HepG2 (cell line): ENCODE results near the gene UBE2M. TPM values are rescaled to one million over a fixed set of nuclear protein-coding genes. Genes with fewer than 3 reads are reported as not detected.

Experiments
- CEBPZ ChIP-seq: IDR thresholded peaks from 2 replicates; pipeline ENCODE4 v1.6.1; 2012; ENCODE audit warnings: low read length, improper control_type of control experiment
- NCOA2 ChIP-seq: sonication (generic); formaldehyde crosslinking; IDR thresholded peaks from 2 replicates; pipeline ENCODE4 v1.8.0; 2022; ENCODE audit warnings: inconsistent platforms
- NKX3-1 ChIP-seq: sonication (generic); formaldehyde crosslinking; IDR thresholded peaks from 2 replicates; pipeline ENCODE4 v1.5.0; 2020; ENCODE audit warnings: missing genetic modification reagents
- RARA ChIP-seq: IDR thresholded peaks from 2 replicates; pipeline ENCODE4 v1.6.1; 2016; ENCODE audit warnings: missing genetic modification reagents, missing compliant biosample characterization
- RXRB ChIP-seq: IDR thresholded peaks from 2 replicates; pipeline ENCODE4 v1.6.1; 2016; ENCODE audit warnings: borderline replicate concordance, missing genetic modification reagents, missing compliant biosample characterization
- SIN3B ChIP-seq: fragments of 150-350 bp; IDR thresholded peaks from 2 replicates; pipeline ENCODE4 v1.6.1; 2014; ENCODE audit warnings: low read length
- SMC3 ChIP-seq: IDR thresholded peaks from 2 replicates; pipeline ENCODE4 v1.6.1; 2011; ENCODE audit warnings: low read length, improper control_type of control experiment
- TSC22D2 ChIP-seq: sonication (generic); formaldehyde crosslinking; IDR thresholded peaks from 2 replicates; pipeline ENCODE4 v1.5.1; 2020; ENCODE audit warnings: missing genetic modification reagents, mild to moderate bottlenecking, borderline replicate concordance
- U2AF1 ChIP-seq: fragments of 200-400 bp; formaldehyde crosslinking; optimal IDR thresholded peaks from 2 replicates; pipeline ENCODE3; 2017; ENCODE audit warnings: mild to moderate bottlenecking, low read depth, low read length
- YEATS4 ChIP-seq: sonication (generic); formaldehyde crosslinking; IDR thresholded peaks from 2 replicates; pipeline ENCODE4 v1.4.0; 2020; ENCODE audit warnings: missing genetic modification reagents, borderline replicate concordance
- ZBTB25 ChIP-seq: IDR thresholded peaks from 2 replicates; pipeline ENCODE4 v1.6.1; 2018; ENCODE audit warnings: missing genetic modification reagents
- ZFYVE20 ChIP-seq: sonication (generic); formaldehyde crosslinking; IDR thresholded peaks from 2 replicates; pipeline ENCODE4 v1.8.0; 2023; ENCODE audit warnings: low read depth, mild to moderate bottlenecking, moderate library complexity, missing genetic modification reagents, borderline replicate concordance
- ZMAT5 ChIP-seq: sonication (generic); formaldehyde crosslinking; IDR thresholded peaks from 2 replicates; pipeline ENCODE4 v1.5.0; 2020; ENCODE audit warnings: mild to moderate bottlenecking, low read depth, missing genetic modification reagents, borderline replicate concordance
- ZNF143 ChIP-seq: sonication (generic); formaldehyde crosslinking; IDR thresholded peaks from 2 replicates; pipeline ENCODE4 v1.4.0; 2020; ENCODE audit warnings: missing genetic modification reagents
- ZNF224 ChIP-seq: sonication (generic); formaldehyde crosslinking; IDR thresholded peaks from 2 replicates; pipeline ENCODE4 v1.5.0; 2020; ENCODE audit warnings: mild to moderate bottlenecking, missing genetic modification reagents
- ZNF263 ChIP-seq: sonication (generic); formaldehyde crosslinking; IDR thresholded peaks from 2 replicates; pipeline ENCODE4 v1.4.0; 2020; ENCODE audit warnings: missing genetic modification reagents
- ZNF317 ChIP-seq: sonication (generic); formaldehyde crosslinking; IDR thresholded peaks from 2 replicates; pipeline ENCODE4 v1.5.0; 2020; ENCODE audit warnings: mild to moderate bottlenecking, missing genetic modification reagents
- ZNF552 ChIP-seq: sonication (generic); formaldehyde crosslinking; IDR thresholded peaks from 2 replicates; pipeline ENCODE4 v1.9.0; 2022; ENCODE audit warnings: missing genetic modification reagents, mild to moderate bottlenecking, borderline replicate concordance
- ZNF572 ChIP-seq: sonication (generic); formaldehyde crosslinking; IDR thresholded peaks from 2 replicates; pipeline ENCODE4 v1.5.1; 2020; ENCODE audit warnings: mild to moderate bottlenecking, missing genetic modification reagents
- ZNF652 ChIP-seq: IDR thresholded peaks from 2 replicates; pipeline ENCODE4 v1.6.1; 2016; ENCODE audit warnings: low read depth, borderline replicate concordance
- ZNF766 ChIP-seq: sonication (generic); formaldehyde crosslinking; IDR thresholded peaks from 2 replicates; pipeline ENCODE4 v1.5.0; 2020; ENCODE audit warnings: missing genetic modification reagents, borderline replicate concordance
- ZNF775 ChIP-seq: sonication (generic); formaldehyde crosslinking; IDR thresholded peaks from 2 replicates; pipeline ENCODE4 v1.4.0; 2020; ENCODE audit warnings: missing genetic modification reagents, mild to moderate bottlenecking, moderate library complexity, borderline replicate concordance
- polyA plus RNA-seq, 8 experiments: library from polyadenylated mRNA; depleted of rRNA in 3 of 8; stranded (reverse) in 7 of 8; unstranded in 1 of 8; fragments of >200 nt; fragmentation: Illumina TruSeq in 4 of 8; extraction: Trizol in 4 of 8; gene quantifications; 2 replicates each; pipeline versions ENCODE4 v1.2.1 to v1.2.3, GENCODE V29; 2011 to 2016; ENCODE audit warnings: low read depth in 4 of 8, missing spikeins in 1 of 8, mixed read lengths in 1 of 8; ENCODE audit not compliant: insufficient read depth in 1 of 8
- total RNA-seq, 5 experiments: library from RNA; depleted of rRNA; stranded (reverse); fragments of >200 nt; fragmentation: Illumina TruSeq; extraction: Trizol; gene quantifications; 2 replicates each; pipeline ENCODE4 v1.2.3, GENCODE V29; 2016; ENCODE audit warnings: low read depth in 1 of 5

UBE2M gene
- total and polyA plus RNA-seq, 2 of the 13 experiments (the other 11 are each of a cell fraction or from before 2014, with no cell fraction given), result 36.2 to 50.3 TPM

- TF ChIP-seq ZMAT5 (CRISPR knock-in tag) (no peak), ZNF552 (CRISPR knock-in tag) (no peak; the same call in 1 of the 2 replicates), NKX3-1 (CRISPR knock-in tag) (no peak; the same call in 1 of the 2 replicates), ZNF143 (no peak; the same call in 1 of the 2 replicates), ZNF572 (peak; percentile 89; the same call in 1 of the 2 replicates), ZNF224 (peak; percentile 70; the same call in 1 of the 2 replicates), SMC3 (no peak), RXRB (CRISPR knock-in tag) (no peak), YEATS4 (CRISPR knock-in tag) (no peak; the same call in 1 of the 2 replicates), ZNF652 (CRISPR knock-in tag) (no peak), ZNF766 (CRISPR knock-in tag) (no peak), ZNF317 (CRISPR knock-in tag) (peak; percentile 69; the same call in 1 of the 2 replicates), NCOA2 (no peak; the same call in 1 of the 2 replicates), U2AF1 (no peak), SIN3B (no peak), CEBPZ (no peak), ZNF263 (no peak), RARA (CRISPR knock-in tag) (no peak; the same call in 1 of the 2 replicates), ZBTB25 (peak; percentile 61; the same call in 1 of the 2 replicates), ZFYVE20 (CRISPR knock-in tag) (no peak), TSC22D2 (CRISPR knock-in tag) (peak; percentile 90; the same call in 1 of the 2 replicates), ZNF775 (CRISPR knock-in tag) (no peak)
These were observed 1.0 kb upstream of the UBE2M start (continued) for GRCh38 chr19:58559275-58560006.
